Endothelial cell of umbilical vein (primary cell): Measurements from ENCODE around the gene SEC22C. TPM values are rescaled to one million over a fixed set of nuclear protein-coding genes. Genes with fewer than 3 reads are reported as not detected.

Experiments used
- BruUV-seq: library from RNA; stranded (reverse); fragments of 400-500 nt; replicated peaks from 2 replicates; lab custom pipeline; 2021; lab: Mats Ljungman, UMichigan
- CTCF ChIA-PET: fragments of 300-600, 350-600 bp; sonication (Branson Sonifier 250); formaldehyde crosslinking; loops from one replicate; lab custom pipeline; 2021; ENCODE audit warnings: antibody characterized with exemption, inconsistent platforms; lab: Charles Lee
- POLR2A ChIA-PET: fragments of 300-600, 350-600 bp; sonication (Branson Sonifier 250); formaldehyde crosslinking; loops from one replicate; lab custom pipeline; 2021; ENCODE audit warnings: antibody characterized with exemption, inconsistent platforms; lab: Charles Lee
- DNase-seq: peaks from one replicate; pipeline ENCODE4 v3.0.0-alpha.2; 2011; ENCODE audit warnings: low read depth, low spot score
- FAIRE-seq: peaks from 2 replicates; lab custom pipeline; 2011; peaks lifted over from hg19 to GRCh38; lab: Jason Lieb, UNC
- H2AFZ ChIP-seq: 2 replicates; pipeline ENCODE4 v1.6.0; 2012; ENCODE audit warnings: low read depth, low read length, control low read depth, inconsistent platforms
- H3K27ac ChIP-seq: 2 replicates; pipeline ENCODE4 v1.5.1; 2011; ENCODE audit warnings: low read depth, mild to moderate bottlenecking, control low read depth, low read length, moderate library complexity; ENCODE audit not compliant: insufficient read depth
- H3K27me3 ChIP-seq, 2 experiments: 2 replicates each; pipeline versions ENCODE4 v1.6.0 to v1.6.1; 2011; ENCODE audit warnings: low read length in 2 of 2, mixed read lengths in 1 of 2; ENCODE audit not compliant: control insufficient read depth in 2 of 2, insufficient read depth in 2 of 2
- H3K36me3 ChIP-seq, 2 experiments: 2 replicates in 1 of 2; 3 replicates in 1 of 2; pipeline ENCODE4 v1.5.1; 2011; ENCODE audit warnings: low read length in 2 of 2, mild to moderate bottlenecking in 1 of 2, moderate library complexity in 1 of 2; ENCODE audit not compliant: control insufficient read depth in 2 of 2, insufficient read depth in 2 of 2; ENCODE audit errors: extremely low read depth in 1 of 2
- H3K4me1 ChIP-seq: 3 replicates; pipeline ENCODE4 v1.5.1; 2011; ENCODE audit warnings: mild to moderate bottlenecking, low read length; ENCODE audit not compliant: control insufficient read depth, insufficient read depth; ENCODE audit errors: extremely low read depth
- H3K4me2 ChIP-seq: 2 replicates; pipeline ENCODE4 v1.6.1; 2011; ENCODE audit warnings: low read length, control low read depth, mixed read lengths; ENCODE audit not compliant: insufficient read depth
- H3K4me3 ChIP-seq, 3 experiments: fragments of 200-600 bp in 1 of 3; sonication (generic), shearing (Covaris generic) in 1 of 3; replicated peaks in 1 of 3; 2 replicates each; pipeline ENCODE4 v1.5.1; 2011 to 2016; ENCODE audit warnings: control low read depth in 3 of 3, low read length in 3 of 3, mild to moderate bottlenecking in 2 of 3, inconsistent platforms in 1 of 3, low read depth in 1 of 3, moderate library complexity in 1 of 3; ENCODE audit not compliant: insufficient read depth in 1 of 3
- H3K79me2 ChIP-seq: 2 replicates; pipeline ENCODE4 v1.6.0; 2012; ENCODE audit warnings: low read length, inconsistent platforms; ENCODE audit not compliant: control insufficient read depth, insufficient read depth
- H3K9ac ChIP-seq: replicated peaks from 2 replicates; pipeline ENCODE3; 2011; ENCODE audit warnings: low read length, control low read depth; ENCODE audit not compliant: insufficient read depth; ENCODE audit errors: extremely low read depth
- H3K9me1 ChIP-seq: replicated peaks from 3 replicates; pipeline ENCODE4 v1.6.0; 2011; ENCODE audit warnings: mild to moderate bottlenecking, low read length; ENCODE audit not compliant: control insufficient read depth, insufficient read depth; ENCODE audit errors: extremely low read depth
- H3K9me3 ChIP-seq: replicated peaks from 2 replicates; pipeline ENCODE4 v1.5.1; 2012; ENCODE audit warnings: low read length, inconsistent platforms; ENCODE audit not compliant: control insufficient read depth, insufficient read depth
- H4K20me1 ChIP-seq: replicated peaks from 2 replicates; pipeline ENCODE3; 2011; ENCODE audit warnings: mild to moderate bottlenecking, low read length; ENCODE audit not compliant: control insufficient read depth, insufficient read depth; ENCODE audit errors: extremely low read depth
- CTCF ChIP-seq, 2 donors: IDR thresholded peaks; 1 replicate in 1 of 2; 2 replicates in 1 of 2; pipeline ENCODE4 v1.5.1; 2011; ENCODE audit warnings: low read length in 2 of 2, mild to moderate bottlenecking in 2 of 2, moderate library complexity in 2 of 2, control low read depth in 1 of 2, inconsistent platforms in 1 of 2, low read depth in 1 of 2; ENCODE audit not compliant: insufficient read depth in 1 of 2; ENCODE audit errors: extremely low read depth in 1 of 2
- EZH2 ChIP-seq: IDR thresholded peaks from 2 replicates; pipeline ENCODE4 v1.6.1; 2012; ENCODE audit warnings: borderline replicate concordance, low read depth, mild to moderate bottlenecking, moderate library complexity, low read length, inconsistent platforms; ENCODE audit not compliant: severe bottlenecking
- FOS ChIP-seq: IDR thresholded peaks from 2 replicates; pipeline ENCODE4 v1.6.1; 2011; ENCODE audit warnings: mild to moderate bottlenecking, low read length, moderate library complexity, borderline replicate concordance; ENCODE audit not compliant: insufficient read depth
- GATA2 ChIP-seq: IDR thresholded peaks from 2 replicates; pipeline ENCODE4 v1.7.0; 2011; ENCODE audit warnings: low read depth, mild to moderate bottlenecking, moderate library complexity, mixed read lengths, low read length; ENCODE audit not compliant: insufficient read length, insufficient read depth
- JUN ChIP-seq: IDR thresholded peaks from 2 replicates; pipeline ENCODE4 v1.6.1; 2011; ENCODE audit warnings: borderline replicate concordance, low read depth; ENCODE audit not compliant: insufficient read length, insufficient read depth
- MYC ChIP-seq: IDR thresholded peaks from one replicate; pipeline ENCODE4 v1.6.1; 2011; ENCODE audit warnings: mild to moderate bottlenecking, low read depth, low read length
- POLR2A ChIP-seq: IDR thresholded peaks from 2 replicates; pipeline ENCODE4 v1.6.1; 2012; ENCODE audit warnings: low read depth, mild to moderate bottlenecking, control low read depth, low read length
- POLR2AphosphoS5 ChIP-seq: IDR thresholded peaks from 2 replicates; pipeline ENCODE4 v1.6.1; 2012; ENCODE audit warnings: low read depth, mild to moderate bottlenecking, control low read depth, low read length, moderate library complexity; ENCODE audit not compliant: insufficient read depth
- dilution Hi-C: fragments of 300-500 bp; cut with MboI; formaldehyde crosslinking; loops from one replicate; pipeline ENCODE4 v1.15.0; 2019; ENCODE audit warnings: low sequenced_read_pairs; ENCODE audit not compliant: extremely low pct_ligation_motif_present
- intact Hi-C: fragments of 100-400 bp; cut with micrococcal nuclease; formaldehyde crosslinking; loops from one replicate; pipeline ENCODE4 v1.10.0; 2022
- polyA plus RNA-seq, 4 experiments: library from polyadenylated mRNA; depleted of rRNA in 3 of 4; stranded (reverse) in 3 of 4; unstranded in 1 of 4; fragments of >200 nt; gene quantifications; 2 replicates each; pipeline versions ENCODE4 v1.2.1 to v1.2.3, GENCODE V29; 2011 to 2012; ENCODE audit warnings: missing spikeins in 1 of 4
- total RNA-seq: library from RNA; stranded (reverse); gene quantifications from 2 replicates; pipeline ENCODE4 v1.2.3, GENCODE V29; 2021
- TF ChIP-seq, protein P1 (sequence below): IDR thresholded peaks from 2 replicates; pipeline ENCODE4 v1.6.1; 2011; ENCODE audit not compliant: insufficient read depth, insufficient read length

The SEC22C gene
- total and polyA plus RNA-seq, 2 donors (not counting 3 experiments of a cell fraction or from before 2014, with no cell fraction given) = 43.9 to 61.9 TPM

- no peak overlapping the region for H3K4me2 ChIP-seq
- intact Hi-C loops (no loop called here), dilution Hi-C loops (no loop called here)
- peaks cover 3% of the 10 kb centered on the region for H4K20me1 ChIP-seq
- no peak overlapping the region for H3K4me3 ChIP-seq
- POLR2A ChIA-PET = no interaction called here
- FAIRE-seq = no peak
- H3K36me3 ChIP-seq = peaks cover 18 to 25% of the 10 kb centered on the region in 2 experiments
- H3K27me3 ChIP-seq = no peaks in the 10 kb centered on the region
- H3K4me1 ChIP-seq = no peaks in the 10 kb centered on the region
- no peak overlapping the region for H2AFZ ChIP-seq
- CTCF ChIA-PET = interaction anchor here (0.7 to 2.2 kb wide), 5 partner anchors 8 to 323 kb away, joined by 3 to 5 read pairs (median 3); partner anchors contain the start of gene HIGD1A
- no TSS peak for BruUV-seq
- H3K27ac ChIP-seq = no peak overlapping the region
- DNase-seq = no peak
- H3K9ac ChIP-seq = no peak overlapping the region
- no peaks in the 10 kb centered on the region for H3K9me1 ChIP-seq
- H3K79me2 ChIP-seq = no peaks in the 10 kb centered on the region
- no peak for TF ChIP-seq EZH2
- no peak for TF ChIP-seq CTCF (IDR thresholded peaks at IDR 0.05; ENCODE audit: extremely low read depth in 1 of 2, insufficient read depth in 1 of 2, low read depth in 1 of 2, low read length in 2 of 2)
- no peak for TF ChIP-seq POLR2AphosphoS5
- no peak for TF ChIP-seq FOS
- TF ChIP-seq JUN = no peak
- no peak for TF ChIP-seq POLR2A
- TF ChIP-seq MYC = no peak
- TF ChIP-seq, protein P1, sequence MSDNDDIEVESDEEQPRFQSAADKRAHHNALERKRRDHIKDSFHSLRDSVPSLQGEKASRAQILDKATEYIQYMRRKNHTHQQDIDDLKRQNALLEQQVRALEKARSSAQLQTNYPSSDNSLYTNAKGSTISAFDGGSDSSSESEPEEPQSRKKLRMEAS = no peak
- TF ChIP-seq GATA2 = no peak
- no peaks in the 10 kb centered on the region for H3K9me3 ChIP-seq
Observed at GRCh38 chr3:42552830-42553229, 28.9 kb downstream of the SEC22C start.
